T1000 (cell line): Measurements from ENCODE around the gene C1QTNF2.

Experiments used
- DNase-seq: peaks from one replicate; lab custom pipeline; 2025; ENCODE audit warnings: mixed read lengths; lab: John Stamatoyannopoulos, UW

C1QTNF2 gene

DNA sequence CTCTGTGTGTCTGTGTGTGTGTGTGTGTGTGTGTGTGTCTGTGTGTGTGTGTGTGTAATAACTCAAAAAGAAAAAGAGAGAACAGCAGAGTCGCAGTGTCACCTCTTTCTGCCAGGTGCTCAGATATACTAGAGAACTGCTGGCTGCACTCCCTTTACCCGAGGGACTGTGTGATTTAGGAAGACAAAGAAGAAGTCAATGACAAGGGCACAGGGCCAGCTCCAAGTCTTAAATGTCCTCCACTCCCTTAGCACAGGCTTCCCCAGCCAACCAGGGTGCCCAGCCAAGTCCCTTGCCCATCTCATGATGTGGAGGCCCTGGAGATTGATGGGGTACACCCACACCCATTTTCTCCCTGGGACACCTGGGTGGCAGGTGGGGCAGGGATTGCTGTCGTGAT lies 66.7 kb downstream of the C1QTNF2 start:
- no peak for DNase-seq

DNA sequence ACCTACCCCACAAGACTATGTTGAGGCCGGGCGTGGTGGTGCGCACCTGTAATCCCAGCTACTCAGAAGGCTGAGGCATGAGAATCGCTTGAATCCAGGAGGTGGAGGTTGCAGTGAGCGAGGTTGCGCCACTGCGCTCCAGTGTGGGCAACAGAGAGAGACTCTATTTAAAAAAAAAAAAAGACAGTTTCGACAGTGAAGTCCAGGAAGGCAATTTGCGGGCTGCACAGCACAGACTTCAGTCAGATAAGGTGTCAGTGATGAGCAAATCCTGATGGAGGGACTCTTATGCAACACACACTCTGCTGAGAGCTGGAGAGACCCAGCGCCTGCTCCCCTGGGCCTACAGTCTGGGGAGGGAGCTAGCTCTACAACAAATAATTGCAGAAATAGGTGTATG lies 72.2 kb downstream of the C1QTNF2 start:
- no peak for DNase-seq

DNA sequence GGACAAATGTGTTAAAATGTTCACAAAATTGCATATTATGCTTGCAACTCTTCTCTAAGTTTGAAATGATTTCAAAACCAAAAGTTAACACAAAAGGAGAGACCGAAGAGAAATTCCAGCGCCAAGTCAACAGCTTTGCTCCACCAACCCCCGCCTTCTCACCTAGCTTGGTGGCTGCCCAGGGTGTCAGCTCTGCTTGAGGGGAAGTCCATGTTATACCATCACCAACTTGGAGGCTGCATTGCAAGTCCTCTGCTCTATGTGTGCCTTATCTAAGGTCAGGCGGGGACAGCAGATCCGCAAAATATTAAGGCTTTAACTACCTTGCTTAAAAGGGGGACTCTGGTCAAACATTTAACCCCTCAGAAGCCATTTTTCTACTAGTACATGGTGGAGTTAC lies 72.7 kb downstream of the C1QTNF2 start:
- DNase-seq, result no peak
